HG02973 (cell line): ENCODE measurements around the gene ACD.

ENCODE experiments used
- ATAC-seq: cut with Tn5 transposase; IDR thresholded peaks from one replicate; pipeline ENCODE4 v1.9.1; 2021; ENCODE audit warnings: moderate library complexity; ENCODE audit not compliant: unreplicated experiment

Gene ACD

DNA sequence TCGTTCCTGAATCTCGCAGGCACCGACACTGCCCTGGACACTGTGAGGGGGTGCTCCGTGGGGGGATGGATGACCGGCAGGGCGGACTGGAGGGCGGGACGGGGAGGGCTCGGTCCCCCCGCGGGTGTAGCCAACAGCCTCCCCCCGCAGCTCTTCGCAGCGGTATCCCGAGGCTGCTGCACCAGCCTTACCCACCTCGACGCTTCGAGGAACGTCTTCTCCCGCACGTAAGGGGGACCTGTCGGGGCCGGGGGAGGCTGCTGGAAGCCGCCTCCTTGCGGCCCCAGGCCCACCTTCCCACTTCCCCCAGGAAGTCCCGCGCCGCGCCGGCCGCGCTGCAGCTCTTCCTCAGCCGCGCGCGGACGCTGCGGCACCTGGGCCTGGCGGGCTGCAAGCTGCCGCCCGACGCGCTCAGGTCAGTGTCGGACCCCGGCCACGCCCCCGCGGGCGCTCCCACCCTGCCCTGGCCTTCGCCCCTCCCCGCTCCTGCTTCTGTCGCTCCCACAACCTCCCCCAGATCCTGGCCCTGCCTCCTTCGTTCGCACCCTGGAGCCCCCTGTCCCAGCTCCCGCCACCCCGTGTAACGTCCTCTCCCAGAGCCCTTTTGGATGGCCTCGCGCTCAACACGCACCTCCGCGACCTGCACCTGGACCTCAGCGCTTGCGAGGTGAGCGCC, 11.8 kb downstream of the ACD start:
- ATAC-seq: no peak

DNA sequence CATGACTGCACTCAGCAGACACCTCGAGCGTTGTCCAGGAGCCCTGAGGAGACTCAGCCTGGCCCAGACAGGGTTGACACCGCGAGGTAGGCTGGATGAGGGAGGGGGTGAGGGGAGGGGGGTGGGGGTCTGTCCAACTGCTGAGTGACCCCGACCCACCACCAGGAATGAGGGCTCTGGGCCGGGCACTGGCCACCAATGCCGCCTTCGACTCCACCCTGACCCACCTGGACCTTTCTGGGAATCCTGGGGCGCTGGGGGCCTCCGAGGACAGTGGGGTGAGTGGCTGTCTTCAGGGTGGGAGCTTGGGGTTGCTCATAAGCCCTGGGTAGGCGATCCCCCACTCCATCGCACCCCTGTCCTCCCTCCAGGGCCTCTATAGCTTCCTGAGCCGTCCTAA, 12.4 kb downstream of the ACD start:
- ATAC-seq: no peak

DNA sequence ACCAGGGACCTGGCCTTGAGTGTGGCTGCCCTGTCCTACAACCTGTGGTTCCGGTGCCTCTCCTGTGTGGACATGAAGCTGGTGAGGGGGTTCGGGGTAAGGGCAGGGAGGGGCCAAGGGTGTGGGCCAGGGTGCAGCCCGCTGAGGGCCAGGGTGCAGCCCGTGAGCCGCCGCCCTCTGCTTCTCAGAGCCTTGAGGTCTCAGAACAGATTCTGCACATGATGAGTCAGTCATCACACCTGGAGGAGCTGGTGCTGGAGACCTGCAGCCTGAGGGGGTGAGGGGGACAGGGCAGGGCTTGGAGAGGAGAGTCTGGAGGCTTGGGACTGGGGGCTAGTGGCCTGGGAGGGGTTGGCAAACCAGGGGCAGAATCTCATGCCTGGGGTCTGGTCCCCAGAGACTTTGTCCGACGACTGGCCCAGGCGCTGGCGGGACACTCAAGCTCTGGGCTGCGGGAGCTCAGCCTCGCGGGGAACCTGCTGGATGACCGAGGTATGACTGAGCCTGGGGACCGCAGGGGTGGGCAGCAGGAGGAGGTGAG, 12.9 kb downstream of the ACD start:
- ATAC-seq: no peak

DNA sequence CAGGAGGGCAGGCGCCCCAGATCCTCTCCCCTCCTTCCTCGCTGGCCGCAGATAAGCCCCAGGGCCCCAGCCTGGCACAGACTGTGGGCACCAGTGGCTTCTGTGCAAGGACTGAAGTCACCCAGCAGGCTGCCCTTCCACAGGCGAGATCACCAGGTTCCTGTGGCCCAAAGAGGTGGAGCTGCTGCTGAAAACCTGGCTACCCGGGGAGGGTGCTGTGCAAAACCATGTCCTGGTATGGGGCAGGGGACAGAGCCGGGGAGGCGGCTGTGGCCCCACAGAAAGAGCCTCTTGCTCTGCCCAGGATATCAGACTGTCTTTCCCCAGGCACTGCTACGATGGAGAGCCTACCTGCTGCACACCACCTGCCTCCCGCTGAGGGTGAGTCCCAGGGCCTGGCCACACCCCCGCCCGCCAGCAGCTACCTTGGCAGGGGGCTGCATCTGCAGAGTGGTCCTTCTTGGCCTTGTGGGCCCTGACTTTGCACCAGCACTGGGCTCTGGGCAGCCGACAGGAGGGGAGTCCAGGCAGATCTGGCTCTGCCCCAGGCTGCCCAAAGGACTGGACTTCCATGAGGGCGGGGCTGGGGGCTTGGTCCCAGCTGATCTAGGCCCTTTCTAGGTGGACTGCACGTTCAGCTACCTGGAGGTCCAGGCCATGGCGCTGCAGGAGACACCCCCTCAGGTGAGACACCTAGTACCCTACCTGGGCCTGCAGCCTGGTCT, 14.5 kb downstream of the ACD start:
- no peak for ATAC-seq

DNA sequence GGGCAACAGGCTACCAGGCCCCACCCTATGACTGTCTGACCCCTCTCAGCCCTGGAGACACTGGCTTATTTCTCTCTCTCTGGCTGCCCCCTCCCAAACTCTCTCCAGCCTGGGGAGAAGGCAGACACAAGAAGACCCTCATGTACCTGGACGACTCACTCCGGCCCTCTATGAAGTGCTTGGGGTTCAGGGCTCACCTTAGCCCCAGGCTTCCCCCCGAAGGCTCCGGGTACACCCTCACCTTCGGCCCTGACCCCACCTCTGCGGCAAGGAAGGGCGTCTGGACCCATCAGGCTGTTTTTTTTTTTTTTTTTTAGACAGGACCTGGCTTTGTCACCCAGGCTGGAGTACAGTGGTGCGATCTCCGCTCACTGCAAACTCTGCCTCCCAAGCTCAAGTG, 16.0 kb downstream of the ACD start:
- ATAC-seq: no peak

DNA sequence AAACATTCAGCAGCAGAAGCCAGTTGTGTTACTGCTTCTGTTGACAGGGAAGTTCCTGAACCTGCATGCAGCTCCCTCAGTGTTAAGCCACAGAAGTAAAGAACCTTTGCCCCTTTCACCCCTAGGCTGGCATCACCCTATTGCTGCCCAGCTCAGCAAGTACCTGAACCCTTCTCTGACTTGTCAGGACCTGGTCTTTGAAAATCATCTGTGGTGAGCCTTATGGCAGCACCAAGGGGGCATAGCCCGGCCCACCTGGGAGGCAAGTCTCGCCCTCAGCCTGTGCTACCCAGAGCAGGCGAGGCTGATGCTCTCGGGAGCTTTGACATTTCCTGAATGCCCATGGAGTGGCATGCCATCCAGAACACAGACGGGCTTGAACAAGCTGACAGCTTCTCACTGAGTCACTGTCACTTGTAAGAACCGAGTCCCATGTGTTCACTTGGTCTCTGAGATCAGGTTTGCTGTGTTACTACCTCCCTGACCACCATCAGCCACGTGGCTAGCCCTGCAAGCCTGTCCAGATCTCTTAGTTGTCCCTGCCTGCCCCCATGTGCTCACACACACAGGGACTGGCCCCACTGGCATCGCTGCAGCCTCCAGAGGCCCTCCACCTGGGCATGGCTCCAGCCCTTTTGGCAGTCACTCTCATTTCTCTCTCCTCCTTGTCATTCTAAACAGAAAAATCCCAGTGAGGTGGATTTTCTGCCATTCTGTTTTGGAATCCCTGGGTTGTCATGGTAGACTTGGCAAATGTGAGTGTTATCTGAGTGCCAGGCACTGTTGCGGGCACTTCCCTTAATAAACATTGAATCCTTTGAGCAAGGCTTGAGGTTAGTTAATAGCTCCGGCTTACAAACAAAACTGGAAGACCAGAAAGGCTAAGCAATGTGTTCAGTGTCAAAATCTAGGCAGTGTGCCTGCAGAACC, 18.0 kb downstream of the ACD start:
- no peak for ATAC-seq

DNA sequence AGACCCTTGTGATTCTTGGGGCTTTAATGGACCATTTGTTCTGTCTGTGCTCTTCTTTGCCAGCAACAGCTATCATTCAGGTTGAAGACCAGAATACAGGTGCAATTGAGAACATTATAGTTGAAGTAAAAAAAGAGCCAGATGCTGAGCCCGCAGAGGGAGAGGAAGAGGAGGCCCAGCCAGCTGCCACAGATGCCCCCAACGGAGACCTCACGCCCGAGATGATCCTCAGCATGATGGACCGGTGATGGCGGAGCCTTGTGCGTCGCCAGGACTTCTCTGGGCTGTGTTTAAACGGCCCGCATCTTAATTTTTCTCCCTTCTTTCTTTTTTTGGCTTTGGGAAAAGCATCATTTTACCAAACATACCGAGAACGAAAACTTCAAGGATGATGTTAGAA, 22.4 kb downstream of the ACD start:
- no peak for ATAC-seq

DNA sequence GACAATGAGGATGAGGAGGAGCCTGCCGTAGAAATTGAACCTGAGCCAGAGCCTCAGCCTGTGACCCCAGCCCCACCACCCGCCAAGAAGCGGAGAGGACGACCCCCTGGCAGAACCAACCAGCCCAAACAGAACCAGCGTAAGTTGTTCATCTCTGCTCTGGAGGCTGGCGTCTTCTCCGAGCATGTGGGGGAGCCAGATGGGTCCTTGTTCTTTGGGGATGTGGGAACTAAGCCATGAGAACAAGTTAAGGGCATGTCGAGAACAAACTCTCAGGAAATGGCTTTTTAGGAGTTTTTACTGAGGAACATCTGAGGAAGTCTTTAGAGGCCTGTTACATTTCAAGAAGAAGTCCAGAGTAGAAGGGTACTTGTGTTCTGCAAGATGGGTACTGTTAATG, 23.3 kb downstream of the ACD start:
- ATAC-seq: no peak

DNA sequence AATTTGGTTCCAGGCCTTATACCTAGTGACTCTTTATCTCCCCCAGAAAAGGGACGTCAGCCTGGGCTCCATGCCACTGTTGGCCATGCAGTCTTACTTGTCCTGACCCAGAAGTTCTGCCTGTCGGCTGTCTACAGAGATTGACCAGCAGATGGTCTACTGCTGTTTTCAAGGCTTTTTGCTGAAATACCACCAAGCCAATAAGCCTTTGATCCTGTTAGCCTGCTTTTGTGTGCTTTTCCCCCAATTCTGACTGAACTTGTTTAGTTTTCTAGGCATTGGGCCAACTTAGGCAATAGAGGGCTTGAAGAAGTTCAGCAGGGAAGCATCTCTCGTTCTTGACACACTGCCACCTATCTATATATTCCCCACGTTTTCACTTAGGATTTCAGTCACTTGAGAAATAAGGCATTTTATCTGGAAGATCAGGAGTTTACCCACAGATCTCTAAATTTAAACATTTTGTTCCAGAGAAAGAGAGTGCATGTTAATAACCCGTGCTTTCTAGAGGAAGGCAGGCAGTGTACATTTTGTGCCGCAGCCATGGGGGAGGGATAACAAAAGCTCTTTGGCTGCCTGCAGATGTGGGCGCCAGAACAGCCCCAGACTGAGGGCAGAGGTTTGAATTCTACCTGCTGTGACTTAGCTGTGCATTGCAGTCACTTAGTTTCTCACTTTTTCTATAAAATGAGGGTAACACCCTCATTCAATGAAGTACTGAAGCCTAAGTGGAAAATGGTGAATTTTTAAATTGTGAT, 27.5 kb downstream of the ACD start:
- no peak for ATAC-seq

DNA sequence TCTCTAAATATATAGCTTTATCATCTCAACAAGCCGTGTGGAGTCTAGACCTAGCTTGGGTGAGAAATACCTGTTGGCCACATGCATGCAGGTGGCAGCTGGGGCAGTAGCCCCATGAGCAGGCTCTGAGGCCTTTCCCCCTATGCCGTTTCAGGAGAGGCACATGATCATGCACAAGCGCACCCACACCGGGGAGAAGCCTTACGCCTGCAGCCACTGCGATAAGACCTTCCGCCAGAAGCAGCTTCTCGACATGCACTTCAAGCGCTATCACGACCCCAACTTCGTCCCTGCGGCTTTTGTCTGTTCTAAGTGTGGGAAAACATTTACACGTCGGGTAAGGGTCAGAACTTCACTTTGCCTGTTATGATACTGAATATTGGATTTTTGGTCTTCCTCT, 31.8 kb downstream of the ACD start:
- ATAC-seq: no peak

DNA sequence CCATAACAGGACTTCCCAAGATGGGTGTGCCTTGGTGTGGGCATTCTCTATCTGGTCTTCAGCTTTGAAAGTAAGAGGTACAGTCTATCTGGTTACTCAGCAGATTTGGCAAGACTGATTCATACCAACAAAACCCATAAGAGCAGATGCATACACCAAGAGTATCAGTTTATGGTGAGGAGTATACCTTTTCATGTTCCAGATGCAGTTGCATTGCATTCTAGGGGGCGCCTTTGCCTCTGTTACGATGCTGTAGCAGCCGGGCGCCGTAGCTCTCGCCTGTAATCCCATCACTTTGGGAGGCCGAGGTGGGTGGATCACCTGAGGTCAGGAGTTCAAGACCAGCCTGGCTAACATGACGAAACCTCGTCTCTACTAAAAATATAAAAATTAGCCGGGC, 46.3 kb downstream of the ACD start:
- no peak for ATAC-seq

DNA sequence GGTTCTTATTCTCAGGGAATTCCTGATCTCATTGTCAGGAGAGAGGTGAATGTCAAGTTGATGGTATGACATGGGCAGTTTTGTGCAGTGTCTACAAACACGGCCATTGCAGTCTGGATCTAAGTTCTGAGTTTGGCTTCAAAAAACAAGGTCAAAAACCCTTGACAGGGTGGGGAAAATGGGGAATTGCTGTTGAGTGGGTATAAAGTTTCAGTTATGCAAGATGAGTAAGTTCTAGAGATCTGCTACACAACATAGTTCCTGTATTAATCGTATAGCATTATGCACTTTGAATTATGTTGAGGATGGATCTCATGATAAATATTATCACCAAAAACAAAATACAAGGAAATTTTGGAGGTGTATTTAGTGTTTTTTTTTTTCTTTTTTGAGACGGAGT, 51.7 kb downstream of the ACD start:
- ATAC-seq: no peak
